Measurements from ENCODE around the gene SF3B1. TPM values are rescaled to one million over a fixed set of nuclear protein-coding genes. Genes with fewer than 3 reads are reported as not detected.

The SF3B1 gene
- total RNA-seq, 2 donors from 2014 or later, result 259 to 506 TPM

DNA sequence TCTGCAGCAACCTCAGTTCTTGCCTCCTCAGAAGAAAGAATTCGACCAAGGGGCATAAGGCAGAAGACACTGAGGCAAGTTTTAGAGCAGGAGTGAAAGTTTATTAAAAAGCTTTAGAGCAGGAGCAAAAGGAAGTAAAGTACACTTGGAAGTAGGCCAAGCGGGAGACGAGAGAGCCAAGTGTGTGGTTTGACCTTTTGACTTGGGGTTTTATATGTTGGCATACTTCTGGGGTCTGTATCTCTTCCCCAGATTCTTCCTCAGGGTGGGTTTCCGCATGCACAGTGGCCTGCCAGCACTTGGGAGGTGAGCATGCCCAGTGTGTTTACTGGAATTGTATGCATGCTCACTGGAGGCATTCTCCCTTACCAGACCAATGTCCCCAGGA, 64.9 kb downstream of the SF3B1 start:
- Histone ChIP-seq H3K4me1 (ENCODE audit: control insufficient read depth in 1 of 2, low read depth in 2 of 2) (no peaks in the 10 kb centered on the region), H3K9me3 (no peaks in the 10 kb centered on the region), H3K36me3 (no peaks in the 10 kb centered on the region), H3K27me3 (replicated peaks; ENCODE audit: insufficient read depth) (no peaks in the 10 kb centered on the region), H3K4me3 (no peak overlapping the region), H3K27ac (no peak overlapping the region)
- ATAC-seq (ENCODE audit: insufficient number of reproducible peaks, low FRiP score, low read depth) (no peak), DNase-seq (ENCODE audit: low spot score) (no peak)
- TF ChIP-seq, protein P1, sequence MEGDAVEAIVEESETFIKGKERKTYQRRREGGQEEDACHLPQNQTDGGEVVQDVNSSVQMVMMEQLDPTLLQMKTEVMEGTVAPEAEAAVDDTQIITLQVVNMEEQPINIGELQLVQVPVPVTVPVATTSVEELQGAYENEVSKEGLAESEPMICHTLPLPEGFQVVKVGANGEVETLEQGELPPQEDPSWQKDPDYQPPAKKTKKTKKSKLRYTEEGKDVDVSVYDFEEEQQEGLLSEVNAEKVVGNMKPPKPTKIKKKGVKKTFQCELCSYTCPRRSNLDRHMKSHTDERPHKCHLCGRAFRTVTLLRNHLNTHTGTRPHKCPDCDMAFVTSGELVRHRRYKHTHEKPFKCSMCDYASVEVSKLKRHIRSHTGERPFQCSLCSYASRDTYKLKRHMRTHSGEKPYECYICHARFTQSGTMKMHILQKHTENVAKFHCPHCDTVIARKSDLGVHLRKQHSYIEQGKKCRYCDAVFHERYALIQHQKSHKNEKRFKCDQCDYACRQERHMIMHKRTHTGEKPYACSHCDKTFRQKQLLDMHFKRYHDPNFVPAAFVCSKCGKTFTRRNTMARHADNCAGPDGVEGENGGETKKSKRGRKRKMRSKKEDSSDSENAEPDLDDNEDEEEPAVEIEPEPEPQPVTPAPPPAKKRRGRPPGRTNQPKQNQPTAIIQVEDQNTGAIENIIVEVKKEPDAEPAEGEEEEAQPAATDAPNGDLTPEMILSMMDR (IDR thresholded peaks at IDR 0.05), result no peak

DNA sequence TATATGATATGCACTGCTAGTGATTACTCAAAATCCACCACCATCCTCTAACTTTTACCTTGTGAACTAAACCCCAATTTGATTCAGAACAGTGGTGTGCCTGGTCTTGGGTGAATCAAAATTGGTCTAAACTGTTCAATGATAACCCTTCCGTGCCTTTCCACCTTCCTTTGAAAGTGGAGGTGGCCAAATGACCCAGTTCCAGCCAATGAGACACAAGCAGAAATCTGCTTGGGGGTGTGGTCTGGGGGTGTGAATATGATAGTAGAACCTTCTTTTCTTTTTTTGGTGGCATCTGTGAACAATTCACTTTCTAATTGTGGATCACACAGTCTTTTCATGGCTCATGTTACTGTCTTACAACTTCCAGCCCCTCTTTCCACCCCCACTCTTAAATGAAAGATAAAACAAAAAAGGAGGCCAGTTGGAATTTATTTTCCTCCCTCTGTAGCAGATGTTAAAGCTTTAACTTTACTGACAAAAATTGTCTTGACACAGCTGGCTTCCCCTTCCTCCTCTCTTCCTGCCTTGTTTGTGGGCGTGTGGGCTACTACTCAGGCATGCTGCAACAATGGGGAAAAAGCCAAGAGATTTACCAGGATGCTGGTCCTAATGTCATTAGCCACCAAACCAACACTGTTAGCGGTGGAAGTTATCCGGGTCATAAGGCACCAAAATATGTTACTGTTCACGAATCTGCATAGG, 65.4 kb downstream of the SF3B1 start:
- DNase-seq (ENCODE audit: low spot score) (no peak), ATAC-seq (ENCODE audit: insufficient number of reproducible peaks, low FRiP score, low read depth) (no peak)
- Histone ChIP-seq H3K4me1 (ENCODE audit: control insufficient read depth in 1 of 2, low read depth in 2 of 2) (no peaks in the 10 kb centered on the region), H3K4me3 (no peak overlapping the region), H3K27ac (no peak overlapping the region), H3K36me3 (no peaks in the 10 kb centered on the region), H3K9me3 (no peaks in the 10 kb centered on the region), H3K27me3 (replicated peaks; ENCODE audit: insufficient read depth) (no peaks in the 10 kb centered on the region)
- TF ChIP-seq, protein P1 (IDR thresholded peaks at IDR 0.05), result no peak

DNA sequence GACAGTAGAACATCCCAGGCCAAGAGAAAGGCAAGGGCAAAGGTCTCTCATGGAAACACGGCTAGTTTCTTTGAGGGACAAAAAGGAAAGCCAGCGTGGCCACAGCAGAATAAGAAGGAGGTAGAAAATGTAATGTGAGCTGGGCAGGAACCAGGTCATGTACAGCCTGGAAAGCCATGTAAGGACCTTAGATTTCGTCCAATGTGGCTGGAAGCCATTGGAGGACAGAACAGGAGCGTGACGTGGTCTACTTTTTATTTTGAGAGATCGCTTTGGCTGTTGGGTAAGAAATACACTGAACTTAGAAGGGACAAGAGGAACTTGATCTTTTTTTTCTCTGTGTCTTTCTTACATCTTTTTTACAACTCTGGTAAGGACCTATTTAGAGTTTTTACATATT, 66.4 kb downstream of the SF3B1 start:
- DNase-seq (ENCODE audit: low spot score) (no peak), ATAC-seq (ENCODE audit: insufficient number of reproducible peaks, low FRiP score, low read depth) (no peak)
- no peaks in the 10 kb centered on the region for H3K9me3 ChIP-seq
- H3K27me3 ChIP-seq (replicated peaks; ENCODE audit: insufficient read depth), result no peaks in the 10 kb centered on the region
- H3K4me1 ChIP-seq (ENCODE audit: control insufficient read depth in 1 of 2, low read depth in 2 of 2), result no peaks in the 10 kb centered on the region
- H3K27ac ChIP-seq, result no peak overlapping the region
- no peaks in the 10 kb centered on the region for H3K36me3 ChIP-seq
- TF ChIP-seq, protein P1 (IDR thresholded peaks at IDR 0.05), result no peak
- no peak overlapping the region for H3K4me3 ChIP-seq

DNA sequence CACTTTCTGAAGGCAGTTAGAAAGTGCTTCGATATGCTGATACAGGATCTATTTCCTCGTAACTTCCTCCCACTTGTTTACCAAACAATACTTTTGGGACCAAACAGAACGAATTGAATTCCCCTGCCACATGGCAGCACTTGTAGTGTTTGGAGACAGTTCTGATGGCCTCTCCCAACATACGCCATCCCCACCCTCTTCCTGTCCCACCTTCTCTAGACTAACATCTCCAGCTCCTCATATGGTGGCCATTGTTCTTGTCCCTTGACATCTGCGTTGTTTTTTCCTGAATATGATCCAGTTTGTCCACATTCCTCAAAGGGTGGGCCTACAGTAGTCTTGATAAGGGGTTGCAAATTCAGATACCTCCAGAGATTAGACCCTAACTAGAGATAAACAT, 70.8 kb downstream of the SF3B1 start:
- Histone ChIP-seq H3K27ac (no peak overlapping the region), H3K27me3 (replicated peaks; ENCODE audit: insufficient read depth) (no peaks in the 10 kb centered on the region), H3K36me3 (no peaks in the 10 kb centered on the region), H3K4me1 (ENCODE audit: control insufficient read depth in 1 of 2, low read depth in 2 of 2) (no peaks in the 10 kb centered on the region), H3K9me3 (no peaks in the 10 kb centered on the region), H3K4me3 (no peak overlapping the region)
- TF ChIP-seq, protein P1 (IDR thresholded peaks at IDR 0.05), result no peak
- DNase-seq (ENCODE audit: low spot score) (no peak), ATAC-seq (ENCODE audit: insufficient number of reproducible peaks, low FRiP score, low read depth) (no peak)

DNA sequence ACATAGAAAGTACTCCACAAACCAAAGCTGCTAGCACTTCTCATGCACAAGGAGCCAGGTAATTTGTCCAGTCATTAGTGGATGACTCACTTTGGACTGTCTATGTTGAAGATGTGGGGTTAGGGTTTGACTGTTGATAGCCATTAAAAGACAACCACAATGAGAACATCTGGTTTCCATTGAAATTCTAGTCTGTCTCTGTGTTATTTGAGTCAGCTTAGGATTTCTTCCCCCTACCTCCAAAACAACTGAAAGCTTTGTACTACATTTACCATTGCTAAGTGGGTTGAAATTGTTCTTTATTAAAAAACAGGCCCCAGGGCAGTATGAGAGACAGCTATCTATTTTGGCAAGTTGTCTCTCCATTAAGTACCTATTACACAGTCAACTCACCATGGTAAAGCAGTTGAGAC, 74.1 kb downstream of the SF3B1 start:
- Histone ChIP-seq H3K4me3 (no peak overlapping the region), H3K27ac (no peak overlapping the region), H3K9me3 (no peaks in the 10 kb centered on the region), H3K36me3 (no peaks in the 10 kb centered on the region), H3K27me3 (replicated peaks; ENCODE audit: insufficient read depth) (no peaks in the 10 kb centered on the region), H3K4me1 (ENCODE audit: control insufficient read depth in 1 of 2, low read depth in 2 of 2) (no peaks in the 10 kb centered on the region)
- ATAC-seq (ENCODE audit: insufficient number of reproducible peaks, low FRiP score, low read depth), result no peak
- TF ChIP-seq, protein P1 (IDR thresholded peaks at IDR 0.05), result no peak
- DNase-seq (ENCODE audit: low spot score), result no peak

Measured in thoracic aorta (tissue), 2 donors.